ENCODE data around the gene PDX1.
A peak's percentile ranks its signal among the peaks of the same experiment; 100 is the strongest.
"Not testable (repeated sequence)": the region's sequence is repeated elsewhere in the genome, so short reads cannot be mapped to it uniquely, and the experiment has no call there.

The PDX1 gene

DNA sequence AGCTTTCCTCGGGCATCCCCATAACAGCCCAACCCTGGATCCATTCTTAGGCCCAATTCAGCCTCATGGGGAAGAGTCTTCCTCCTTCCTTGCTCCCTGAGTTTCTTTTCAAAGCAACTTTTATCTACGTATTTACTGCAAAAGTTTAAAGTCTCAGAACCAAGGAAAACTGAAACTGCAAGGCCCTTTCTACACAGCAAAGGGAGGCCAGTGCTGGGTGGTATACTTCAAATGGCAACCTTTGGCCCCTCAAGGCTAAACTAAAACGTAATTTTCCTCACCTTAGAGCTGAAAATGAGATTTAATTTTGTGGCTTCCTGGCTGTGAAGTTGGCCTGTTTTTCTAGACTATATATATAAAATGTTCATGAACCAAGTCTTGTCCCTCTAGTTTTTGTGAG, 43.7 kb downstream of the PDX1 start:
- H3K4me3 Mint-ChIP-seq = no peak overlapping the region
- H3K9me3 Mint-ChIP-seq = no peaks in the 10 kb centered on the region
- TF ChIP-seq, protein P1, sequence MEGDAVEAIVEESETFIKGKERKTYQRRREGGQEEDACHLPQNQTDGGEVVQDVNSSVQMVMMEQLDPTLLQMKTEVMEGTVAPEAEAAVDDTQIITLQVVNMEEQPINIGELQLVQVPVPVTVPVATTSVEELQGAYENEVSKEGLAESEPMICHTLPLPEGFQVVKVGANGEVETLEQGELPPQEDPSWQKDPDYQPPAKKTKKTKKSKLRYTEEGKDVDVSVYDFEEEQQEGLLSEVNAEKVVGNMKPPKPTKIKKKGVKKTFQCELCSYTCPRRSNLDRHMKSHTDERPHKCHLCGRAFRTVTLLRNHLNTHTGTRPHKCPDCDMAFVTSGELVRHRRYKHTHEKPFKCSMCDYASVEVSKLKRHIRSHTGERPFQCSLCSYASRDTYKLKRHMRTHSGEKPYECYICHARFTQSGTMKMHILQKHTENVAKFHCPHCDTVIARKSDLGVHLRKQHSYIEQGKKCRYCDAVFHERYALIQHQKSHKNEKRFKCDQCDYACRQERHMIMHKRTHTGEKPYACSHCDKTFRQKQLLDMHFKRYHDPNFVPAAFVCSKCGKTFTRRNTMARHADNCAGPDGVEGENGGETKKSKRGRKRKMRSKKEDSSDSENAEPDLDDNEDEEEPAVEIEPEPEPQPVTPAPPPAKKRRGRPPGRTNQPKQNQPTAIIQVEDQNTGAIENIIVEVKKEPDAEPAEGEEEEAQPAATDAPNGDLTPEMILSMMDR (IDR thresholded peaks at IDR 0.05) = no peak
- H3K27ac Mint-ChIP-seq = peak overlapping the region; percentile 39
- peaks cover 74% of the 10 kb centered on the region for H3K4me1 Mint-ChIP-seq
- H3K36me3 Mint-ChIP-seq (ENCODE audit: low read depth) = no peaks in the 10 kb centered on the region
- peaks cover 6% of the 10 kb centered on the region for H3K27me3 Mint-ChIP-seq (ENCODE audit: low read depth, poor library complexity)
- no peak for DNase-seq

DNA sequence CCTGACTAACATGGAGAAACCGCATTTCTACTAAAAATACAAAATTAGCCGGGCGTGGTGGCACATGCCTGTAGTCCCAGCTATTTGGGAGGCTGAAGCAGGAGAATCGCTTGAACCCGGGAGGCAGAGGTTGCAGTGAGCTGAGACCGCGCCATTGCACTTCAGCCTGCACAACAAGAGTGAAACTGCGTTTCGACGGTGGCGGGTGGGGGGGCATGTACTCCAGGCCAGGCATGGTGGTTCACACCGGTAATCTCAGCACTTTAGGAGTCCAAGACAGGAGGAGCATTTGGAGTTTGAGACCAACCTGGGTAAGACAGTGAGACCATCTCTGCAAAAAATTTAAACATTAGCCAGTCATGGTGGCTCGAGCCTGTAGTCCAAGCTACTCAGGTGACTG, 44.4 kb downstream of the PDX1 start:
- not testable (repeated sequence) for H3K4me3 Mint-ChIP-seq; H3K27ac Mint-ChIP-seq; H3K27me3 Mint-ChIP-seq (ENCODE audit: low read depth, poor library complexity); DNase-seq; H3K9me3 Mint-ChIP-seq; H3K36me3 Mint-ChIP-seq (ENCODE audit: low read depth)
- peaks cover 76% of the 10 kb centered on the region for H3K4me1 Mint-ChIP-seq

DNA sequence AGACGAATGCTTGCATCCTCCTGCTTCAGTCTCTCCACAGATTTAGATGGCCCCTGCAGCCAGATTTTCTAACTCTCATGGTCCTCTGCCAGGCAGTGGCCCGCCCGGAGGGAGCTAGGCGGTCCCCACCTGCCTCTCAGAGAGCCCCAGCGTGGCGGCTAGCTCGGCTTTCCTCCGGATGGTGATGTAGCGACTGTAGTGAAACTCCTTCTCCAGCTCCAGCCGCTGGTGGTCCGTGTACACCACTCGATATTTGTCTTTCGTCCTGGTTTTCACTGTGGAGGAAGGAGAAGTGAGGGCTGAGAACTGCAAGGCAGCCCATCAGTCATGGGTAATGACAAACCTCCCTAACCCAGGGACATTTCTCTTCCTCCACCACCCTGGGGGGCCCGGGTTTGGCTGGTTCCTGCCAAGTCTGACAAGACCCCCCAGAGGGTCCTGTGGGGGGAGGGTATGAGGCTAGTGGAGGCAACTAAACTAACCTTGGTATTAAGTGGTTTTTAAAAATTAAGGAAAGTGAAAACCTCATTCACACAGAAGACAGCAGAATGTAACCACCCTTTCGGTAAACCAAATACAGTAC, 45.0 kb downstream of the PDX1 start:
- H3K27ac Mint-ChIP-seq = peak overlapping the region; percentile 57
- H3K9me3 Mint-ChIP-seq = no peaks in the 10 kb centered on the region
- H3K4me1 Mint-ChIP-seq = peaks cover 77% of the 10 kb centered on the region
- TF ChIP-seq, protein P1 (IDR thresholded peaks at IDR 0.05) = no peak
- no peaks in the 10 kb centered on the region for H3K36me3 Mint-ChIP-seq (ENCODE audit: low read depth)
- peak overlapping the region; percentile 97 for H3K4me3 Mint-ChIP-seq
- DNase-seq = peak; percentile 32
- H3K27me3 Mint-ChIP-seq (ENCODE audit: low read depth, poor library complexity) = peaks cover 3% of the 10 kb centered on the region

DNA sequence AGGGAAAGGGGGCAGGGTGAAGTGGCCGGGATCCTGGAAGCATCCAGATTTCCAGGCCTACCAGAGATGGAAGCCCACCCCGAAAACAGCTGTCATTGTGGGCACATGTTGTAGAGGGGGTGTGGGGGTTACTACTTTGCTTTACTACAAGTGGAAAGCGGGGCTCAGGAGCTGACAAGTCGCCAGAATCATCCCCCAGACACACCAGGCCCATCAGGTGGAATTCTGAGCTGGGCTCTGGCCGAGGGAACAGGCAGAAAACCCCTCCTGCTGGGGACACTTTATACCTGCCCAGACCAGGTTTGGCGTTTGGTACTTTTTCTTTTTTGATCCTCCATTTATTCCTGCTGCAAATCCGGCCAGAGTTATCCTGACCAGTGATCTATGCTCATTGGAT, 45.5 kb downstream of the PDX1 start:
- peaks cover 3% of the 10 kb centered on the region for H3K27me3 Mint-ChIP-seq (ENCODE audit: low read depth, poor library complexity)
- H3K4me1 Mint-ChIP-seq = peaks cover 76% of the 10 kb centered on the region
- H3K36me3 Mint-ChIP-seq (ENCODE audit: low read depth) = no peaks in the 10 kb centered on the region
- H3K4me3 Mint-ChIP-seq = peak overlapping the region; percentile 97
- peak; percentile 13 for DNase-seq
- TF ChIP-seq, protein P1 (IDR thresholded peaks at IDR 0.05) = no peak
- no peak overlapping the region for H3K27ac Mint-ChIP-seq
- H3K9me3 Mint-ChIP-seq = no peaks in the 10 kb centered on the region

DNA sequence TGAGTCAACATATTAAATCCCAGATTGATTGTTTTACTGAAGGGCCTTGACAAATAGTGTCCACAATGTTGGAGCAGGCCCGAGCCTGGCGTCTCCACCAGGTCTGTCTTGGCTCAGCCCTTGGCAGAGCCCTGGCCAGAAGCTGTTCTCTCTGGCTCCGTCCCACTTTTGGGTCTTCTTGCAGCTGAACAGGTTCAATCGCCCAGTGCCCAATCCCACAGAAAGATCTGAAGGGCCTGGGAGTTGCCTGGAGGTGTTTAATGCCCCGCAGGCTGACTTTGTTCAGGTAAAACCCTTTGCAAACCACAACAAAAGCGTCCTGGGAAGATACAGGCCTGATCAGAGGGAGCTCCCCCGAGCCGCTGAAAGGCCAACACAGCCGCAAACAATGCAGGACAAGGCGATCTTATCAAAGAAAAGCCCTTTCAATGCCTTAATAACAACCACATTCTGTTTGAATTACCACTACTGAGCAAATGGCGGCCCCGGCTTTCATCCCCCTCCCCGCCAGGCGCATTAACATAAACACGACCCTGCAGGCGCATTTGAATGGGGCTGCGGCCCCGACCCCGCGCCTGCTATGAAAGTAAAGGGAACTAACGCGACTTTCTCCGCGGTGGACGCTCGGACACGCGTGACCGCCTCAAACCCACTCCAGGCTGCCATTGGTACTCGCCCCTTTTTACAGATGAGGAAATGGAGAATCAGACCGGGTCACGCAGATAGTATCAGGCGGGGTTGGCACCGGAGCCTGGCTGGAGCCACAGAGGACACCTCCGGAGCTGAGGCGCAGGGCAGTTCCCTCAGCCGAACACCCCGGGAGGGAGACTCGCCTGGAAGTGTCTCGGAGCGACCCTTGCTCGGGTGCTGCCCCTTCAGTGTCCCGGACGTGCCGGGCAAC, 46.2 kb downstream of the PDX1 start:
- Mint-ChIP-seq H3K27ac (peak overlapping the region; percentile 69), H3K4me3 (peak overlapping the region; percentile 97), H3K4me1 (peaks cover 82% of the 10 kb centered on the region), H3K9me3 (no peaks in the 10 kb centered on the region), H3K27me3 (ENCODE audit: low read depth, poor library complexity) (peaks cover 8% of the 10 kb centered on the region), H3K36me3 (ENCODE audit: low read depth) (no peaks in the 10 kb centered on the region)
- TF ChIP-seq, protein P1 (IDR thresholded peaks at IDR 0.05) = no peak
- DNase-seq = peak; percentile 59

DNA sequence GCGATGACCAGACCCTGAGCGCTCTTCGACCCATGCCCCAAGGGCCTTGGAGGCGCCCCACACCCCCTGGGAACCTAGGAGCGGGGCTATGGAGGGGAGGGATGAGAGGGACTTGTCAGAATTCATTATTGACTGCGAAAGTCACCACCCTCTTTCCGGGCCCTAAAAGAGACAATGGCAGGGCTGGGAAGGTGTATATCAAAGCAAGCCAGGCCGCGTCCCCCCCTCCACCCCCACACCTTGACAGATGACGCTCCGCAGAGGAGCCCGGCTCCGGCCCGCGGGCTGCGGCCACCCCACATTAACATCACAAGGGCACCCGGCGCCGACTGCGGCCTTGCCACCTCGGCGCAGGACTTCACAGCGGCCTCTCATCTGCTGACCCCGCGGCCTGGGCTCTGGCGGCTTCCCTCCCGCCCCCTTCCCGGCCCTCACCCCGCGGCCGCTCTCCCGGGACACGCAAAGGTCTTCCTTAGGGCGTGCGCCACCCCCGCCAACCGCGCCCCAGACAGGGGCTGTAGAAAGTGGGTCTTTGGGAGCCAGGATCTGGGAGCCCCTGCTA, 46.9 kb downstream of the PDX1 start:
- peak overlapping the region; percentile 97 for H3K4me3 Mint-ChIP-seq
- DNase-seq = peak; percentile 56
- peak overlapping the region; percentile 50 for H3K27ac Mint-ChIP-seq
- TF ChIP-seq, protein P1 (IDR thresholded peaks at IDR 0.05) = no peak
- H3K4me1 Mint-ChIP-seq = peaks cover 82% of the 10 kb centered on the region
- H3K9me3 Mint-ChIP-seq = no peaks in the 10 kb centered on the region
- no peaks in the 10 kb centered on the region for H3K36me3 Mint-ChIP-seq (ENCODE audit: low read depth)
- H3K27me3 Mint-ChIP-seq (ENCODE audit: low read depth, poor library complexity) = peaks cover 8% of the 10 kb centered on the region

All from nephron progenitor cell (in vitro differentiated cells).